HG02973 (cell line): ENCODE results near the gene STRA6.
"Not testable (repeated sequence)": the region's sequence is repeated elsewhere in the genome, so short reads cannot be mapped to it uniquely, and the experiment has no call there.

Experiments
- ATAC-seq: cut with Tn5 transposase; IDR thresholded peaks from one replicate; pipeline ENCODE4 v1.9.1; 2021; ENCODE audit warnings: moderate library complexity; ENCODE audit not compliant: unreplicated experiment

The STRA6 gene

DNA sequence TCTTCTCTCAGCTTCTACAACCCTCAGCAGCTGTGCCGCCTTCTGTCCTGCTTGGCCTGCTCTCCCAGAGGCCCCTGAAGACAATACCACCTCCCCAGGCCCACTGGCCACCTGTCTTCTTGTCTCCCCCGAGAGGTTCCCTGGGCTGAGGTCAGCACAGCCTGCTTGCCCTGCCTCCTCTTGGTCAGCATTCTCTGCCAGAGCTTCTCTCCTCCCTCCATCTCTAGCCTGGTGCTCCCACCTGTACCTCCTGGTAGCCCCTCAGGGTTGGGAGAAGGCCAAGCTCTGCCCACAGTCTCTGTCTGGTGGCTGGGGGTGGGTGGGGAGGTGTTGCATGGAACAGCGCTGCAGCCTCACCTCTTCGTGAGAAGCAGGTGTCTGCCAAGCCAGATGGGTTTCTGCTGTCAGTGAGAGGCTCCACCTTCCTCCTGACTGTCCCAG lies 34.7 kb downstream of the STRA6 start:
- ATAC-seq = no peak

DNA sequence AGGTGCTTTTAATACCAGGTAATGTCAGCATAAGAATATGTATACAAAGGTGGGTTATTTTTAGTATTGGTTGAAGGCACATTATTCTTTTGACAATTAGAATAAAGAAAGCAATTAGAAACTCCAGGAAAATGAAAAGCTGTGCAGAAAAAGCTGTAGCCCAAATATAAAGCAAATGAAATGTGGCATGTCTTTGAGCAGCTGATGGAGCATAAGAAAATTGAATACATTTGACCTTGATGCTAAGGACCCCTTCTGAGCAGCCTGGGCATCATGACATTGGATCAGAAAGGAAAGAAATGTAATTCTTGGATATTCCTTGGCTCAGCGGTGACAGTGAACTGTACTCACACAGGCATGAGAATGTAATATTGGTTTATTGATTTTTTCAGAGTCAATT lies 37.1 kb downstream of the STRA6 start:
- ATAC-seq = no peak

DNA sequence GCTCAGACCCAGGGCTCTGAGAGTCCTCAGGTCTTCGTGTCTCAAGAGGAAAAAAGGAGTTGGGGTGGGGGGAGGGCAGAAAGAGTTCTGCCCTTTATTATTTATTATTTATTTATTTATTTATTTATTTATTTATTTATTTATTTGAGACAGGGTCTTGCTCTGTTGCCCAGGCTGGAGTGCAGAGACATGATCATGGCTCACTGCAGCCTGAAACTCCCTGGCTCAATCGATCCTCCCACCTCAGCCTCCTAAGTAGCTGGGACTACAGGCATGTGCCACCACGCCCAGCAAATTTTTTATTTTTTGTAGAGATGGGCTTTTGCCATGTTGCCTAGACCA lies 40.4 kb downstream of the STRA6 start:
- not testable (repeated sequence) for ATAC-seq

DNA sequence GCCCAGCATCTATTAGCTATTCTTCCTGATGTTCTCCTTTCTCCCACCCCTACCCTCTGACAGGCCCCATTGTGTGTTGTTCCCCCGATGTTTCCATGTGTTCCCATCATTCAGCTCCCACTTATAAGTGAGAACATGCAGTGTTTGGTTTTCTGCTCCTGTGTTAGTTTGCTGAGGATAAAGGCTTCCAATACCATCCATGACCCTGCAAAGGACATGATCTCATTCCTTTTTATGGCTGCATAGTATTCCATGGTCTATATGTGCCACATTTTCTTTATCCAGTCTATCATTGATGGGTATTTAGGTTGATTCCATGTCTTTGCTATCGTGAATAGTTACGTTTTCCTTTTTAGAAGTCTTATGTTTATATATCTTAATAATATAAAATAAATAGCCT lies 42.2 kb downstream of the STRA6 start:
- ATAC-seq = not testable (repeated sequence)

DNA sequence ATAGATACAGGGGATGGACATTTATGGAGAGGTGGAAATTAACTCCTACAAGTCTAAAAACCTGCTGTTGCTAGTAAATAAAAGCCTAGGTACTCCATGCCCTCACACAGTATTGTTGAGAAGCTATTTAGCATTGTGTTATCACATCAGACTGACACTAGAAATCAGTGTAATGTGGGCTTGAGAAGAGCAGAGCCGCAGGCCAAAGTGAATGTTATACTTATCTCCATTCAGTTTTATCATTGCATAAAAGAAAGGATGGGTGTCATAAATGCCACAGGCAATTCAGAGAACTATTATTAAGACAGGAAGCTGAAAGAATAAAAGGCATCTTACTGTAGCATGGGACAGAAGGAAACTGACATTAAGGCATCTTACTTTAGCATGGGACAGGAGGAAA lies 42.8 kb downstream of the STRA6 start:
- ATAC-seq = no peak

DNA sequence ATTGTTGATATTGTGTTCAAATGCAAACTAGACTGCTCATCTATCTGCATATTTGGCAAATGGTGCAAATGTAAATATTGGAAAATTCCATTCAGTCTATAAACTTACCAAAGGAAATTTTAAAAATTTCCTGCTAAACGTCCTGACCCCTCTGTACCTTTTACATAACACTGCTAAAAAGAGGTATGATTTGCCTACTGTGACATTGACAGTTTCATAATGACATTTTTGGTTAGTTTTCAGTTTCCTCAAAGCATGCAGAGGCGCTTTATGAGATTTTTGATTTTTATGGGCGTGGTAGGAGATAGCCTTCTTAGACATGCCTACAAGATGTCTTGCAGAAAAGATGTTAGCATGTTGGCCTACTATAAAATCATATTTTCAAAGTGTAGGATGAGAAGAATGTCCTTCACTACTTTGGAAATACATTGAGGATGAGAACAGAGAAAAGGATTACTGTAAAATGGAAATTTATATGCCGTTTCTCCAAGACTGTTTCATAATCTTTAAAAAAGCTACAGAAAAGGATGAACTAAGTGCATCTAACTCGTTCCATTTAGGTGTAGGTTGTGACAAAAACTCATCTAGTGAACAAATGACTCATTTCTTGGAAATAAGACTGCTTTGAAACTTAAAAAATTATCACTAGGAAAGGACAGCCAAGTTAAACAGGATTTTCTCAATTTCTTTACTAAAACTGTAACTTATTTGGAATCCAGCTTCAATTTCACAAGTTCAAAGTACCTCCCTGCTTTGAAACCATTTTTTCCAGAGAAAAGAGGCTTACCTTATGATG lies 43.5 kb downstream of the STRA6 start:
- peak; percentile 72 for ATAC-seq

DNA sequence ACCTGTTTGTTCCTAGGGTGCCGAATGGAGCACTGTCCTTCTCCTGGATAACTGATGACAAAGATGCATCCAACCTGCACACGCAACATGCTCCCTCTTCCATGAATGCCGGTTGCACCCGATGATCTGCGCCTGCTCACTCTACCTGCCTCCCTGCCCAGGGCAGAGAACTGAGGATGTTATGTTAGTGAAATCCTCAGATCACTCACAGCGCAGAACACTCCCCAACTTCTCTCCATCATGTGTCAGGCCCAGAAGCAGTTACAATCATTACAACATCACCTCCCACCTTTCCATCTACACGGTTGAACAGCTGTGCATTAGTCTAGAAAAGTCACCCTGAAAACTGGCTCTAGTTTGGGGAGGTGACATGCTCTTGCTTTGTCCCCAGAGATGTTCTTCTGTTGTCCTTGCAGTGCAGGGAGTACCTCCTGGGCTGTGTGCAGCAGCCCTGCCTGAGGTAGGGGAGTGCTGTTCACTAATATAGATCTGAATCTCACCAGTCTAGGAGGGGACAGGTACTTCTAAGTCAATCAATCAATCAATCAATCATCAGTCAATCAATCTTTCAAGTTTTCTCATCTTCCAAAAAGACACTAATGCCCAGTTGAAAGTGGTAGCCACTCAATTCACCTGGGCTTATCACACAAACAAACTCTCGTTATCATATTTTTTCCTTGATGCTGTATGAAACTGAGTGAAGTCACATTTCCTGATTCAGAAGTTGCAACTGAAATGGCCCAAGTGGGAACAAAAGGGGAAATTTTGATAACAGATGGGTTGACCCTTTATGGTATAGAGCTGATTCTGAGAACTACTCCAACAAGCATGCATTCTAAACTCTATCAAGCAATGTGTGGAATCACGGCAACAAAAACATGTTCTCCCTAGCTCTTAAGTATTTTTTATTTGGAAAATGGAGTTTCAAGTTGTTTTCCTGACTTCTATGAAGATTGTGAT lies 44.4 kb downstream of the STRA6 start:
- no peak for ATAC-seq

DNA sequence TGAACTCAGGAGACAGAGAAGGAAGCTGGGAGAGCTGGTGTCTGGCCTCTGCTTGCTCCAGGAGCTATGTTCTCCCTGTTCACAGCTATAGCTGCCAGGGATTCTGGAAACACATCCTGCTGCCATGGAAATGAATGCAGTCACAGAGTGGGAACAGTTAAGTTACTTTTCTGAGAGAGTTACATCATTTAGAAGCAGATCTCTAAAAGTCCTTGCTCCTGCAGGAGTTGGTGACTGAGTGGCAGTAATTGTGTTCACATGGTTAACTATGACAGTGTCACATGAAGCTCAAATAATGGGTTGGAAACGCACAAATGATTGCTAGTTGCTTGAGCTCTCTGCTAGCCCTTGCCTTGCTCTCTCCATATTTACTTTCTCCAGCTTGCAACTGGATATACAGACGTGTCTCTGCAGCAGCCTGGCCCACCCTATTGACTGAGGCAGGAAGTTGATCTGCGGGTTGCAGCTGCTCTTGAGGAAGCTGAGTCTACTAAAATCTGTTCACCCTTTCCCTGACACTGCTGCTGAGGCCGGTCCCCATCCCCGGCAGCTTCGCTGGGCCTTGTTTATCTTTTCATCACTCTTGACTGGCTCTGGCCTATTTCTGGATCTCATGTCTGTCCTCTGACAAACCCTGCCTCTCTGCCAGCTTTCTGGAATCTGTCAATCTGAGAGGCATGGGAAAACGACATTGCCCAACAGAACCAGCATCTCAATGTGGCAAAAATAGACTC lies 45.7 kb downstream of the STRA6 start:
- ATAC-seq = no peak

DNA sequence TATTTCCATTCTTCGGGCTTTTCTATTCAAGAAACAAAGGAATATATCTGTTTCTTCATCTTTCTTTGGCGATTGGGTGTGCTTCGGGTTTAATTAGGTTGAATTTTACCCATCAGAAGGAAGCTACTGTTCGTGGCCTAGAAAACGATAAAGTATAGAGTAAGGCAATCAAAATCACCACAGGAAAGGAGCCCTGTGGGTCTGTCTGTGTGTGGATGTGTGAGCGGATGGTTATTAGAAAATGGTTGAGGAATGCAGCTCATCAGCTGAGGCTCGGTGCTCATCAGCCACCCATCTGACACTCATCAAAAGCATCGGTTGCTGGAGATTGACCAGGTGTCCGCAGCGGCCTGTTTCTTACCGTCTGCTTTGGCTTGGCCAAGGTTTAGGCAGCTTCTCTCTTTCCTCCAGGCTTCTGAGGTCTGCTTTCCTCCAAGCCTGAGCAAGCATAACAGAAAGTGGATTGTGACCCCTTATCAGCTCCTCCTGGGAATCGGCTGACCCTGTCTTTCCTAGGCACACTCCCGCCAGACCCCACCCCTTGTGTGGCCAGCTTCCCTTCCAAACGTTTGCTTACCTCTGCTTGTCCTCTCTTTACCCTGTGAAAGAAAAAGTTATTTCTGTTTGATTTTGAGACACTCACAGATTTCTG lies 46.7 kb downstream of the STRA6 start:
- no peak for ATAC-seq

DNA sequence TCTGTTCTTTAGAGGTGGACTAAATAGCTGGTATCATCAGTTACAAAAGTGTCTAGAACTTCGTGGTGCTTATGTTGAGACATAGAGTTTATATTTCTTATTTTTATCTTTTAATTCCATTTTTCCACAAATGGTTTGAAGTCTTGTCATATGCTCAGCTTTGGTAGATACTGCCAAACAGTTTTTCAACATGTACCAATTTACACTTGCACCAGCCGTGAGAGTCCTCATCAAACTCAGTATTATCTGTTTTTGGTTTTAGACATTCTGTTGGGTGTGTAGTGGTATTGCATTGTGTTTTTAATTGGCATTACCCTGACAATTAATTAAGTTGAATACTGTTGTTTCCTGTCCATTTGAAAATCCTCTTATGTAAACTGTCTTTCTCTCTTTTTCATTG lies 55.5 kb downstream of the STRA6 start:
- ATAC-seq = no peak

DNA sequence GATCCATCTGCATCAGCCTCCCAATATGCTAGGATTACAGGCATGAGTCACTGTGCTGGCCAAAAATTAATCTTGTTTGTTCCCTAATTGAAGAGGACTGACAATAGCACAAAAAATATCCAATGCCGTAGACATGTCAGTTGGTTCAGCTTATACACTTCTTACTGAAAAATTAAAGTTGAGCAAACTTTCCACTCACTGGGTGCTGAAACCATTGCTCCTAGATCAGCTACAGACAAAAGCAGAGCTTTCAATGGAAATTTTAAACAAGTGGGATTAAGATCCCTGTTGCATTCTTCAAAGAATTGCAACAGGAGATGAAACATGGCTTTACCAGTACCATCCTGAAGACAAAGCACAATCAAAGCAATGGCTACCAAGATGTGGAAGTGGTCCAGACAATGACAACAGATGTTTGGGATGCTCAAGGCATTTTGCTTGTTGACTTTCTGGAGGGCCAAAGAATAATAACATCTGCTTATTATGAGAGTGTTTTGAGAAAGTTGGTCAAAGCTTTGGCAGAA lies 56.2 kb downstream of the STRA6 start:
- ATAC-seq = no peak

DNA sequence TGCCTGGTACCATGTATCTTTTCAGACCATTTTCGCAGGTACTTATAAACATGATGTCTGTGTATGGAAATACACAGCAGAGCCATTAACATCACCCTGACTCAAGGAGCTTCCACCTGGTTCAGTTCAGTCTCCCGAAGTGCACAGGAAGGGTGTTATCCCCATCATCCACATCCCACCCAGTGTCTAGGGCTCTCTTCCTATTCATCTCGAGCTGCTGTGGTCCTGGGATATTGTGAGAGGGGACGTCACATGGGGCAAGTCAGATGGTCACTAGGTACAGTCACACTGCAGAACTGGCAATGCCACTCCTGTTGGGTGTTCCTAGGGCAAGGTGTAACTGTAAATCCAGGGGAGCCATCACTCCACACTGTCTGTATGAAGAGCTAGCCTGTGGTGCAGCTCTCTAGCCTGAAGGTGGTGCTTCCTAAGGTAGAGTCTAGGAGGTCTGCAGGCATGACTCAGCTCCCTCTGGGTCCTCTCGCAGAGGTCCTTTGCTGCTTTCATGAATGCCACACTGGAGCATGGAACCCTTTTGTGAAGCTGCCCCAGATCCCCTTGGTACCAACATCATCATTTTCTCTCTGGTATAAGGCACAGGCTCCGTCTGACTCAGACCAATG lies 58.3 kb downstream of the STRA6 start:
- no peak for ATAC-seq

DNA sequence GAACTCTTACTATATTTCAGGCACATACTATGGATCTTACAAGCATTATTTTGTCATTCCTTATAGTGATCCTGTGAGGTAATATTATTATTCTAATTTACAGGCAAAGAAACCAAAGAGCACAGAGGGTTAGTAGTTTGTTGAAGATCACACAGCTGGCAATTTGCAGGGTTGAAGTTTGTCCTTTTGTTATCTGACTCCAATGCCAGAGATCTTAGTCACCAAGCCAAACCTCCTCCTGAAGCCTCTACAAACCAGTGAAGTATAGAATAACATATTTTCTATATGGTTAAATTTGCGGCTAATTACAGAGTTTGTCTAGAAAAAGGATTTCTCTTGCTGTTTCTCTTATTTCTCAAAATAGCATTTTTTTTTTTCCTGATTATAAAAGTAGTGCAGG lies 61.0 kb downstream of the STRA6 start:
- ATAC-seq = no peak

DNA sequence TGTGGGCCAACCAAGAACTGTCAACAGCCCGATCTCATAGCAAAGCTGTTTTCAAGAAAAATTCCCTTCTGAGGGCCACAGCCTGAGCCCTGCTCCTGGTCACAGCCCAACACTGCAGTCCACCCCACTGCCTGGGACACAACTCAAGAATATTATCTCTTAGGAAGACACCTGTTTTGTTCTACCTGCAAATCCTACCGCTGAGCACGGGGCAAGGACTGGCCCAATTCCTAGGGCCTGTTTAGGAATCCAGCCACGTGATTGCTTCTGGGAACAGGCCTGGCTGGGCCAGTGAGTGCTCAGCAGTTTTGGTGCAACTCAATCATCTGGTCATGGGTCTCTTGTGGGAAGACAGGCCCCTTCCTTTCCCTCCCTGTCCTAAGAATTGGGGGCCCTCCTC lies 63.9 kb downstream of the STRA6 start:
- ATAC-seq = no peak

DNA sequence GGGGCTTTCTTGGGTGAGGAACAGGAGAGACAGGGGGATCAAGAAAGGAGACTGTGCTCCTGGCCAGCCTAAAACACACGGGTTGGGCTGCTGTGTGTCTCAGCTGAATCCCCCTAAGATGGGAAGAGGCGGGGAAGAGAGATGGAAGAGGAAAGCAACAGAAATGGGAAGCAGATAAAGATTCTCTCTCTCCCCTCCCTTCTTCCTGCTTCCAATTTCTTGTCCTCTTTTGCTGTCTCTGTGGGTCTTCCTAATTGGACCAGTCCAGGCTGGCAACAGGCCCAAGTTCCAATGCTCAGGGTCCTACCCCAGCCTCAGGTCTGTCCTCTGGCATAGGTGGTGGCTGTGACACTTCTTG lies 65.1 kb downstream of the STRA6 start:
- no peak for ATAC-seq

DNA sequence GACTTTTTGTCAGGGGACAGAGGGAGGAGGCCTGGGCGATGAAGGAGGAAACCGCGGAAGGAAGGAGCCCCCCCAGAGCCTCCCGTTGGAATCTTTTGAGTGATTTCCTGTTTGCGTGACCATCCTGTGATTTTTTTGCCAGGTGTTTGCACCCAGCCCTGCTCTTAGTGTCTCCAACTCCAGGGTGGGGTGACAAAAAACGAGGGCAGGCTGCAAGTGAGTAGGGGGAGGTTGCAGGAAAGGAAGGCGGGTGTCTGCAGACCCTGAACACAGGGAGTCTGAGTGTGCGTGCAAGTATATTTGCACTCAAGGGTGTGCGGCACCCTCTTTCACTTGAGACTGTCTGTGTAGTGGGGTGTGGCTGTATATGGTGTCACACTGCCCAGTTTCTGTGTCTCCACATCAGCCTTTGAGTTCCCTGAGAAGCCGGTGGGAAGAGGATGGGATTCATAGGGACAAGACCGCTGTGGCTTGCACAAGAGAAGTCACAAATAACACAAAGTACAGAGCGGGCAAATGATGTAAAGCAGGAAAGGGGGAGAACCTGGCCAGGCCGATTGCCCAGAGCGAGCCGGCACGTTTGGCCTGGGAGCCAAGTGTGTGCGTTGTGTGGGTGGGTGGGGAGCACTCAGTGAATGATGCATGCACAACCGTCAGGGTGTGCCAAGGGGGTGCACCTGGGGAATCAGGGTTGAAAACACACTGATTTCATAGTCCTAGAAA lies 65.6 kb downstream of the STRA6 start:
- ATAC-seq = no peak

DNA sequence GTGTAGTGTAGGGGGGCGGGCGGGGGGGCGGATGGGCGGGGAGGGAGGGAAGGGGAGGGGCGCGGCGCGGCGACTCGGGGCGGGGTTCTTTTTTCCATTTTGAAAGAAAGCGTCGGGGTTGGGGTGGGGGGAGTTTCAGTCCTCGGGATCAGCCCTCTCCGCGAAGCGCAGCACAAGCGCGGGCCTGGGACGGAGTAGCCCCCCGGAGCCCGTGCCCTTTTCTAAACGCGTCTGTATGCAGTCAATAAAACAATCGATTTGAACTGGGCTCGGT lies 66.1 kb downstream of the STRA6 start:
- ATAC-seq = no peak

DNA sequence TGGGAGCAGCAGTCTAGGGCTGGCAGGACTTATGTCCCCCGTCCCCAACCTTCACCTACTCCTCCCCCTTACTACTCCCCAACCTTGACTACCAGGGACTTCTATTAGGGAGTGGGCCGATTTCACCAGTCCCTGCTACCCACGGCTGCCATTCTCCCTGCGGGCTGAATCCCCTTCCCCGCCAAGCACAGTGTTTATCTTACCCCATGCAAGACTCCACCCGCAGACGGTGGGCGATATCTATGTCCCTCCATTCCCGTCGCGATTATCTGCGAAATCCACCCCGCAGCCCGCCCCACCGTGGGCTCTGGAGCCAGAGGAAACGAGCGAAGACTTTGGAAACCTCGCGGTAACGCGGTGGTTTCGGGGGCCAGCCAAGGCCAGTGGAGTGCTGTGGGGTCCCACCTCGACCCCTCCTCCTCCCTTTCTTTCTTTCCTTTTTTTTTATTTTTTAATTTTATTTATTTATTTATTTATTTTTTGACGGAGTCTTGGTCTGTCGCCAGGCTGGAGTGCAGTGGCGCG lies 67.5 kb downstream of the STRA6 start:
- ATAC-seq = no peak

DNA sequence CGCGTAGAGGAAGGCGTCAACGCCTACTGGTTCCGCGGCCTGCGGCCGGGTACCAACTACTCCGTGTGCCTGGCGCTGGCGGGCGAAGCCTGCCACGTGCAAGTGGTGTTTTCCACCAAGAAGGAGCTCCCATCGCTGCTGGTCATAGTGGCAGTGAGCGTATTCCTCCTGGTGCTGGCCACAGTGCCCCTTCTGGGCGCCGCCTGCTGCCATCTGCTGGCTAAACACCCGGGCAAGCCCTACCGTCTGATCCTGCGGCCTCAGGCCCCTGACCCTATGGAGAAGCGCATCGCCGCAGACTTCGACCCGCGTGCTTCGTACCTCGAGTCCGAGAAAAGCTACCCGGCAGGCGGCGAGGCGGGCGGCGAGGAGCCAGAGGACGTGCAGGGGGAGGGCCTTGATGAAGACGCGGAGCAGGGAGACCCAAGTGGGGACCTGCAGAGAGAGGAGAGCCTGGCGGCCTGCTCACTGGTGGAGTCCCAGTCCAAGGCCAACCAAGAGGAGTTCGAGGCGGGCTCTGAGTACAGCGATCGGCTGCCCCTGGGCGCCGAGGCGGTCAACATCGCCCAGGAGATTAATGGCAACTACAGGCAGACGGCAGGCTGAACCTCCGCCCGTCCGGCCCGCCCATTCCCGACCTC lies 68.1 kb downstream of the STRA6 start:
- no peak for ATAC-seq
